Spleen (tissue), 7 donors: ENCODE data around the gene MED13.

Source experiments
- POLR2A ChIP-seq, 3 donors: fragments of 450-650 bp; IDR thresholded peaks; one replicate each; pipeline ENCODE4 v1.5.1; 2017; ENCODE audit warnings: antibody characterized with exemption in 3 of 3, mild to moderate bottlenecking in 1 of 3
- POLR2AphosphoS5 ChIP-seq, 3 donors: sonication (generic); formaldehyde crosslinking; IDR thresholded peaks; one replicate each; pipeline ENCODE4 v1.5.1; 2017; ENCODE audit warnings: antibody characterized with exemption in 3 of 3
- TF ChIP-seq, protein P1 (sequence below), 11 experiments: fragments of 200-600 bp in 7 of 11; fragments of 450-650 bp in 4 of 11; sonication (generic) in 4 of 11; IDR thresholded peaks in 8 of 11; conservative IDR thresholded peaks in 3 of 11; 1 replicate in 7 of 11; 2 replicates in 4 of 11; pipeline versions ENCODE4 v1.4.0 to v1.8.0; 2016 to 2021; ENCODE audit warnings: antibody characterized with exemption in 11 of 11, inconsistent platforms in 4 of 11, mild to moderate bottlenecking in 1 of 11
- donor health status: DM: no; HTN: no; CAD: no; lungs with moderate emphysema.
- donor health status: DM: no; HTN: no; CAD: no.
- donor health status: DM: no; HTN: no; CAD: no.

DNA sequence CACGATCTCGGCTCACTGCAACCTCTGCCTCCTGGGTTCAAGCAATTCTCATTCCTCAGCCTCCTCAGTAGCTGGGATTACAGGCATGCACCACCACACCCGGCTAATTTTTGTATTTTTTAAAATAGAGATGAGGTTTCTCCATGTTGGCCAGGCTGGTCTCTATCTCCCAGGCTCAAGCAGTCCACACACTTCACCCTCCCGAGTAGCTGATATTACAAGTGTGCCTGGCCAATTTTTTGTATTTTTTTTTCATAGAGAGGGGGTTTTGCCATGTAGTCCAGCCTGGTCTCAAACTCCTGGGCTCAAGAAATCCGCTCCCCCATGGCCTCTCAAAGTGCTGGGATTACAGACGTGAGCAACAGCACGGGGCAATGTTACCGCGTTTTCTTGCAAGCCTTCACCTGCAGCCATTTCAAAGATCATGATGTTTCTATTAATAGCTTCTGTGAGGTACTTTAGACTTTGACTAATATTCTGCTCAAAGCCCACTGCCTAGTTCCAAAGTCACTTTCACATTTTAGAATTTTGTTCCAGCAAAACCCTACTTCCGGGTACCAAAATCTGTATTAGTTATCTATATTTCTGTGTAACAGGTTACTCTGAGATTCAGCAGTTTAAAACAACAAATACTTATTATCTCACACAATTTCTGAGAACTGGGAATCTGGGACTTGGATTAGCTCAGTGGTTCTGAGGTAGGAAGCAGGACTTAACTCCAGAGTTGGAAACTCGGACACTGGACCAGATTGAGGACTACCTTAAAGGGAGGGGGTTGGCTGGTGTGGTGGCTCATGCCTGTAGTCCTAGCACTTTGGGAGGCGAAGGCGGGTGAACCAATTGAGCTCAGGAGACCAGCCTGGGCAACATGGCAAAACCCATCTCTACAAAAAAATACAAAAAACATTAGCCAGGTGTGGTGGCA lies 12.0 kb upstream of the MED13 start:
- TF ChIP-seq, protein P1, sequence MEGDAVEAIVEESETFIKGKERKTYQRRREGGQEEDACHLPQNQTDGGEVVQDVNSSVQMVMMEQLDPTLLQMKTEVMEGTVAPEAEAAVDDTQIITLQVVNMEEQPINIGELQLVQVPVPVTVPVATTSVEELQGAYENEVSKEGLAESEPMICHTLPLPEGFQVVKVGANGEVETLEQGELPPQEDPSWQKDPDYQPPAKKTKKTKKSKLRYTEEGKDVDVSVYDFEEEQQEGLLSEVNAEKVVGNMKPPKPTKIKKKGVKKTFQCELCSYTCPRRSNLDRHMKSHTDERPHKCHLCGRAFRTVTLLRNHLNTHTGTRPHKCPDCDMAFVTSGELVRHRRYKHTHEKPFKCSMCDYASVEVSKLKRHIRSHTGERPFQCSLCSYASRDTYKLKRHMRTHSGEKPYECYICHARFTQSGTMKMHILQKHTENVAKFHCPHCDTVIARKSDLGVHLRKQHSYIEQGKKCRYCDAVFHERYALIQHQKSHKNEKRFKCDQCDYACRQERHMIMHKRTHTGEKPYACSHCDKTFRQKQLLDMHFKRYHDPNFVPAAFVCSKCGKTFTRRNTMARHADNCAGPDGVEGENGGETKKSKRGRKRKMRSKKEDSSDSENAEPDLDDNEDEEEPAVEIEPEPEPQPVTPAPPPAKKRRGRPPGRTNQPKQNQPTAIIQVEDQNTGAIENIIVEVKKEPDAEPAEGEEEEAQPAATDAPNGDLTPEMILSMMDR (IDR thresholded peaks at IDR 0.05 in 8 of 11, conservative IDR thresholded peaks at IDR 0.05 in 3 of 11), result no peak
- TF ChIP-seq POLR2AphosphoS5 (IDR thresholded peaks at IDR 0.05) (no peak), POLR2A (IDR thresholded peaks at IDR 0.05) (no peak)
